Measurements from ENCODE around the gene GTF3A.
"Not testable (repeated sequence)": the region's sequence is repeated elsewhere in the genome, so short reads cannot be mapped to it uniquely, and the experiment has no call there.

GTF3A gene

GRCh38 chr13:27424246-27425157, at the start of gene GTF3A:
GTF3A (plus strand) TSS chr13:27424619.
- peak; percentile 82 for DNase-seq (ENCODE audit: low read depth)

GRCh38 chr13:27374650-27375049, 49.8 kb upstream of the GTF3A start:
- peak; percentile 19 for DNase-seq (ENCODE audit: low read depth)

- DNase-seq (ENCODE audit: low read depth): peak; percentile 26
Observed at GRCh38 chr13:27375686-27376326, 48.6 kb upstream of the GTF3A start.

DNA sequence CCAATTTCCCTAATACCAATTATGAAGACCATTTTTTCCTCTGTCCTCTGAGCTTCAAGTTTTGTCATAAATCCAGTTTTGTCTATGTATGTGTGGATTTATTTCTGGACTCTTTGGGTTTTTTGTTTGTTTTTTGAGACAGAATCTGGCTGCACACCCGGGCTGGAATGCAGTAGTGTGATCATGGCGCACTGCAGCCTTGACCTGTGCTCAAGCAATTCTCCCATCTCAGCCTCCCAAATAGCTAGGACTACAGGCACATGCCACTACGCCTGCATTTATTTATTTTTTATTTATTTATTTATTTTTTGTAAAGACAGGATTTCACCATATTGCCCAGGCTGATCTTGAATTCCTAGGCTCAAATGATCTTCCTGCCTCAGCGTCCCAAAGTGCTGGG, 45.3 kb upstream of the GTF3A start:
- no peak for DNase-seq (ENCODE audit: low read depth)

- DNase-seq (ENCODE audit: low read depth): no peak
Observed at GRCh38 chr13:27379694-27380641, 44.5 kb upstream of the GTF3A start.

DNA sequence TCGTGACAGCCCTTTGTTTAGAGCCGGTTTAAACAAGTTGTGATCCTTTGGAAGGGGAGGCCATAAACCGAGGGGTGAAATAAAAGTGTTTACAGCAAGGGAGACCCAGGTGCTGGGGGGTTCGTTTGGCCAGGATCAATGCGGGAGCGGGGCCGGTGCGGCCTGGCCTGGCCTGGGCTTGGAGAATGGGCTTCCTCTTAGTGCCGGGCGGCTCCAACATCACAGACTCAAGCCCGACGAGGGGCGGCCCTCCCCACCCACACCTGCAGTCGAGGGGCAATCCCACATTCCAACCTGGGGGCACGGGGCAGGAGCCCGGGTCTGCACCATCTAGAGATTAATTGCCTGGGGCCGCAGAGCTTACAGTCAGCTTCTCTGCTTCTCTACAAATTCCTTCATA, 42.8 kb upstream of the GTF3A start:
- no peak for DNase-seq (ENCODE audit: low read depth)

DNA sequence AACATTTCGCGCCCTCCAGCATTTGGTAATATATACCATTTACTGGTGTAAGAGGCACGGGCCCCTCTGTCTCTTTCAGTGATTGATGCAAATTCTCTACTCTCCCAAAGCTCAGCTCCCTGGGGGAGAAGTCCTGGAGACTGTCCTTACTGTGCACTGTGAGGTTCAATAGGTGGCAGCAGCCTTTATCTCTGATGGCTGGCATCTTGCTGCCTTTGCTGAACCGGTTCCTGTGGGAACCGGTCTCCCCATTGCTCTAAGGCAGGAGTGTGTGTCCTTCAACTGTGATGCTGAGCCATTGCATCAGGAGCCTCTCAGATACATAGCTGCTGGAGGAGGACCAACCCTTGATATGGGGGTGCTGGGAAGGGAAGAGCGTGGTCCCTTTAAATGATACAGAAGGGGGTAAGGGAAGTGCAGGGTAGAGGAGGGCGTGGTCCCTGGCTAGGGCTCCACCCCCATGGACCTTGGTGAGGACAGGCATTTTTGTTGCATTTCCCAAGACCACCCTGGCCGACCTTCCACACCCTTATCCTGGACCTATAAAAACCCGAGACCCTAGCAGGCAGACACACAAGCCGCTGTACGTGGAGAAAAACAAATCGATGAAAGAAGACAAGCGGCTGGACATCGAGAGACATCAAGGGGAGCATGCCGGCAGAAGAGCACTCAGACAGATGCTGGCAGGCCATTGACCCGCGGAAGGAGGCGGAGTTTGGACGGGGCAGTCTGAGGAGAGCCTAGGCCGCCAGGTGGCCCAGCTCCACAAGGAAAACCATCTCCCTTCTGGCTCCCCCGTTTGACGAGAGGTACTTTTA, 41.1 kb upstream of the GTF3A start:
- DNase-seq (ENCODE audit: low read depth): no peak

- DNase-seq (ENCODE audit: low read depth): no peak
Observed at GRCh38 chr13:27384285-27384684, 40.1 kb upstream of the GTF3A start.

- DNase-seq (ENCODE audit: low read depth): no peak
Observed at GRCh38 chr13:27388241-27388640, 36.2 kb upstream of the GTF3A start.

GRCh38 chr13:27389891-27390290, 34.5 kb upstream of the GTF3A start:
- no peak for DNase-seq (ENCODE audit: low read depth)

DNA sequence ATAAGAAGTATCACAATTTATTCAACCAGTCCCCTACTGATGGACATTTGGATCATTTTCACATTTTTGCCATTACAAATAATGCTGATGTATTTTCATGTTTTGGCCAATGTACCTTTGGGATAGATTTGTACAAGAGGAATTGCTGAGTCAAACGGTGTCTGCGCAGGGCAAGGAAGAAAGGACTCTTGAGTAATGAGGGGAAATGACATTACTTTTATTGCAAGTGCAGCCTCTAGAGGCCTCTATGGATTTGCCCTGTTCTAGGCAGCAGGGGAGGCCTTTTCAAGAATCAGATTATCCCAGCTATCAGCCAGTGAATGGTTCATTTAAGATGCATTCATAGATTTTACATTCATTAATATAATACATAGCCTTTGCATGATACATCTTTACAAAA, 32.9 kb upstream of the GTF3A start:
- no peak for DNase-seq (ENCODE audit: low read depth)

DNA sequence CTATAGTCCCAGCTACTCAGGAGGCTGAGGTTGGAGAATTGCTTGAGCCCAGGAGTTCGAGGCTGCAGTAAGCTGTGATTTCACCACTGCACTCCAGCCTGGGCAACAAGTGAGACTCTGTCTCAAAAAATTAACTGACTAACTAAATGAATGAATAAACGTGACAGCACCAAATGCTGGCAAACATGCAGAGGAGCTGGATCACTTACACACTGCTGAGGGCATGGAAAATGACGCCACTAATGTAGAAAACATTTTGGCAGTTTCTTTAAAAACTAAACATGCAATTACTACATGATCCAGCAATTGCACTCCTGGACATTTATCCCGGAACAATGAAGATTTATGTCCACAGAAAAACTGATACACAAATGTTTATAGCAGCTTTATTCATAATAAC, 31.3 kb upstream of the GTF3A start:
- no peak for DNase-seq (ENCODE audit: low read depth)

DNA sequence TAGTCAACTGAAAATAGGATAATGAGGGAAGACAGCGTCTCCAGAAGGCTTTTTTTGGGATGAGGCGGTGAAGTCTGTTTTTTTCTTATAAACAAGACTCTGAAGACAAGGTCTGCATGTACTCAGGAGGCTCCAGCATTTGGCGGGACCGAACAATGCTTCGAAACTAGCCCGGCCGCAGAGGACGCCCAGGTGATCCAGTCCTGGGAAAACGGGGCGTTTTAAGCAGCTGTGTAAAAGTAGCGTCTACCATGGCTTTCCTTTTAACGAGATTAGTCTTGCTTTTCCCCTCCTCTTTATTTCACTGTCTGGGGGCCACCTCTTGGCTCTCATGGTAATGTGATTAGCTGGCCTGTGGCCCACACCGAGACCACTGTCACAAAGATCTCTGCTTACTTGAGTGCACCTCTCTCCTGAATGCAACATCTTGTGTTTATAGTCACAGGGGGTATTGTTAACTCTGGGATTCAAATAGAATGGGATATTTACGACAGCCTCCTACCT, 29.4 kb upstream of the GTF3A start:
- no peak for DNase-seq (ENCODE audit: low read depth)

DNA sequence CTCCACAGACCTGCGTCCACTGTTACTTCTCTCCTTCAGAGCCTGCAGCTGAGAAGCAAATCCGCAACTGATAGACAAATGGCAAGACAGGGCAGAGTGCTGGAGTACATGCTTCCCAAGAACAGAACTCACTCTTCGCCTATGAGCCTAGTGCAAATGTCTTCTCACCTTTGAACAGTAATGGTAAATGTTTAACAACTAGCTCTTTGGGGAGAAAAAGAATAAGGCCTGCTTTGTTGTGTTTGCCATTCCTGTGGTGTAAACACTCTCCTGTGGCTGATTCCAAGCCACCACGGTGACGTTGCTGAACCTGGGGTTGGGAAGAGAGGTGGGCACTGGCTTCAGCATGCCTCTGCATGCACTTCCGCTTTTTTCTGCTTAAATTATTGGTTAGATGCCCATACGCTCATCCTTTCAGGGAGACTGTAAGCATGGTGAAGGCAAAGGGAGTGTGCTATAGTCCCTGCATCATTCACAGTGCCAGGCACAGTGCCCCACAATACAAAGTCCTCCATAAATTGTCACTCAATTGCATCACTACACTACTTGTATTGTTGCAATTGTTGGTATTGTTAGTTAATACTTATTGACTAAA, 28.1 kb upstream of the GTF3A start:
- no peak for DNase-seq (ENCODE audit: low read depth)

DNA sequence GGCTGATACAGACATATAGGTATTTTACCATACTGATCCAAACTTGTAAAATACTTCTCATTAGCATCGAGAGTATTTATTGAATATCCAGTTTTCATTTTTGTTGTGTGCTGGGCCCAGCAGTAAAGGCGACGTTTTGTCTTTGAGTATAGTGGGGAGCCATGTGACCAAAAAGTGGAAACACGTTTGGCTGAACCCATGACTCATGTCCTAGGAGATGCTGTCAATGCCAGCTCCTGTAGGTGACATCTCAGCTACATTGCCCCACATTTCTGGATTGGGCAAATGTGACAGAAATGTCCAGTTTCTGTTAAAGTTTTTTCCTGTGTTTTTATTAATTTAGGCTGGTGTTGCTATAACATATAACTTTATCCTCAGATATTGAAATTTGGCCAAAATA, 26.1 kb upstream of the GTF3A start:
- no peak for DNase-seq (ENCODE audit: low read depth)

DNA sequence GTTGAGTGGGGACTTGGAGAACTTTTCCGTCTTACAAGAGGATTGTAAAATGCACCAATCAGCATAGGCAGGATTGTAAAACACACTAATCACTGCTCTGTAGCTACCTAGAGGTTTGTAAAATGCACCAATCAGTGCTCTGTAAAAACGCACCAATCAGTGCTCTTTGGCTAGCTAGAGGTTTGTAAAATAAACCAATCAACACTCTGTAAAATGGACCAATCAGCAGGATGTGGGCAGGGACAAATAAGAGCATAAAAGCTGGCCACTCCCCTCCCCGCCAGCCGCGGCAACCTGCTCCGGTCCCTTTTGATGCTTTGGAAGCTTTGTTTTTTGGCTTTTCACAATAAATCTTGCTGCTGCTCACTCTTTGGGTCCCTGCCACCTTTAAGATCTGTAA, 24.0 kb upstream of the GTF3A start:
- not testable (repeated sequence) for DNase-seq (ENCODE audit: low read depth)

DNA sequence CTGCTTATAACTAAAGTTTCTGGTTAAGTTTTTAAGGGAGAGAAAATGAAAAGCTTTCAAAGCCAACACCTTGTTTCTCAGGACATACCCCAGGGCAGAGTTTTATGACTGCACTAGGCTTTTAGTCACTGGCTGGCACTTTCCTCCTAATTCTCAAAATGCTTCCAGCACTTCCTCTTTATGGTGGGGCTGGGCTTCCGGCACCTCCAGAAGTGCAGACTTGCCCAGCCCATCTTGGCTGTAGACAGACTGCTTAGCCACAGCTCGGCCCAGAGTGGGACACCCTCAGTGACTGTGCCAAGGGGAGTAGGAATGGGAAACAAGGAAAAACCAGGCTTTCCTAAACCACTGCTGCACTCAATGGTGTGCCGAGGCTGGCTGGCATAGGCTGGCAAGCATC, 23.2 kb upstream of the GTF3A start:
- no peak for DNase-seq (ENCODE audit: low read depth)

- DNase-seq (ENCODE audit: low read depth): no peak
Observed at GRCh38 chr13:27403203-27403678, 21.2 kb upstream of the GTF3A start.

- no peak for DNase-seq (ENCODE audit: low read depth)
Observed at GRCh38 chr13:27403727-27404385, 20.6 kb upstream of the GTF3A start.

- DNase-seq (ENCODE audit: low read depth): no peak
Observed at GRCh38 chr13:27404680-27405079, 19.7 kb upstream of the GTF3A start.
